Tibial artery (tissue), 4 donors: Measurements from ENCODE around the gene AP5S1.
"Not testable (repeated sequence)": the region's sequence is repeated elsewhere in the genome, so short reads cannot be mapped to it uniquely, and the experiment has no call there.

ENCODE experiments used
- DNase-seq, 2 donors: peaks; one replicate each; pipeline ENCODE4 v3.0.0-alpha.2; 2019
- H3K27ac ChIP-seq, 2 donors: fragments of 200-600 bp; sonication (generic) in 1 of 2; 1 replicate in 1 of 2; 2 replicates in 1 of 2; pipeline ENCODE4 v1.5.1; 2018 to 2019; ENCODE audit warnings: mild to moderate bottlenecking in 1 of 2
- H3K27me3 ChIP-seq, 2 donors: fragments of 200-600 bp; sonication (generic) in 1 of 2; one replicate each; pipeline versions ENCODE4 v1.5.1 to v1.6.0; 2016 to 2019
- H3K36me3 ChIP-seq, 3 donors: fragments of 200-600 bp; sonication (generic) in 2 of 3; one replicate each; pipeline ENCODE4 v1.5.1; 2016 to 2019; ENCODE audit warnings: mild to moderate bottlenecking in 2 of 3
- H3K4me1 ChIP-seq, 4 donors: fragments of 200-600 bp; sonication (generic) in 2 of 4; 1 replicate in 3 of 4; 2 replicates in 1 of 4; pipeline ENCODE4 v1.5.1; 2016 to 2019
- H3K4me3 ChIP-seq, 2 donors: fragments of 200-600 bp; sonication (generic) in 1 of 2; 1 replicate in 1 of 2; 2 replicates in 1 of 2; pipeline ENCODE4 v1.5.1; 2018 to 2019; ENCODE audit warnings: mild to moderate bottlenecking in 2 of 2
- H3K9me3 ChIP-seq, 3 donors: fragments of 200-600 bp; sonication (generic) in 1 of 3; one replicate each; pipeline ENCODE4 v1.5.1; 2016 to 2019
- CTCF ChIP-seq, 2 experiments: fragments of 200-600 bp in 1 of 2; fragments of 450-650 bp in 1 of 2; IDR thresholded peaks; one replicate each; pipeline ENCODE4 v1.5.1; 2017 to 2019; ENCODE audit warnings: antibody characterized with exemption in 2 of 2, mild to moderate bottlenecking in 1 of 2, moderate library complexity in 1 of 2
- intact Hi-C: fragments of 100-400 bp; cut with DNase I; formaldehyde crosslinking; loops from one replicate; pipeline ENCODE4 v1.15.0; 2023; ENCODE audit warnings: low total_unique reads

AP5S1 gene

DNA sequence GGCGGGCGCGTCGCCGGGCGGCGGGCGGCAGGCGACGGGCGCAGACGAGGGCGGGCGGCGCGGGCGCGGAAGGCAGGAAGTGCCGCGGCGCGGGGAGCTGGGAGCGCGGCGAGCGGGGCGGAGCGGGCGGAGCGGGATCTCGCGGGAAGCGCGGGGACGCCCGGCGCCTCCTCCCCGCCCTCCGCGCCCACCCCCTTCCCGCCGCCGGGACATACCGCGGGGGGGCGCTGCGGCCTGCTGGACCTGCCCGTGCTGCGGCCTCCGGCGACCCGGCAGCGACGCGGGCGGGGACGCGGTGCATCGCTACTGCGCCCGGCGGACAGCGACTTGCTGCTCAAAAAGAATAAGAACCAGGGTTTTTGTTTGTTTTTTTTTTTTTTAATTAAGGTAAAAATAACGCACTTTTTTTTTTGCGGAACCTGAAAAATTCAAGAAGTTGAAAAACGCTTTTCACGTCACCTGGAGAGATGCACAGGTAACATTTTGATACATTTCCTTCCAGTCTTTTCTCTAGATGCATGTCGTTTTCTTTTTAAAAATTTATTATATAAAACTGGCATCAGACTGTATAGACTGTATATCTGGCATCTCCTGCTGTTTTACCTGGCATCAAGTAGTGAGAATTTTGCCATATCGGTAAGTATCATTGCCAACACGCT lies 33.6 kb upstream of the AP5S1 start, which contains the start of gene CENPB:
Gene CENPB (minus strand): TSS at position 76 of the 659 bp plus-strand sequence. CDS start 257 bp downstream, outside the sequence.
- peak; percentile 73 to 80 for TF ChIP-seq CTCF (IDR thresholded peaks at IDR 0.05)
- Histone ChIP-seq H3K36me3 (peaks cover 0 to 7% (median 6%) of the 10 kb centered on the region in 3 donors), H3K4me3 (peak within 1 kb of the TSS; percentile 56 to 85), H3K9me3 (no peaks in the 10 kb centered on the region), H3K27ac (peak within 1 kb of the TSS; percentile 82 to 85), H3K27me3 (no peaks in the 10 kb centered on the region), H3K4me1 (peaks cover 0 to 38% (median 35%) of the 10 kb centered on the region in 4 donors)
- intact Hi-C loops, result loop anchor here (2.0 to 10.0 kb wide), 3 partner anchors 34 to 301 kb away; partner anchors contain the start of gene AP5S1
- DNase-seq, result peak; percentile 87 to 94

- H3K27ac ChIP-seq, result peak overlapping the region in 1 of 2 donors; percentile 53
- peaks cover 0 to 38% (median 33%) of the 10 kb centered on the region in 4 donors for H3K4me1 ChIP-seq
- intact Hi-C loops, result loop anchor here (2.0 to 10.0 kb wide), 3 partner anchors 33 to 300 kb away; partner anchors contain the start of gene AP5S1
- peak overlapping the region; percentile 19 to 56 for H3K4me3 ChIP-seq
- H3K36me3 ChIP-seq, result peaks cover 0 to 7% (median 6%) of the 10 kb centered on the region in 3 donors
- no peak for TF ChIP-seq CTCF (IDR thresholded peaks at IDR 0.05)
- no peaks in the 10 kb centered on the region for H3K27me3 ChIP-seq
- no peaks in the 10 kb centered on the region for H3K9me3 ChIP-seq
- no peak for DNase-seq
Measured at GRCh38 chr20:3787324-3788014, 32.9 kb upstream of the AP5S1 start.

GRCh38 chr20:3788685-3789155 lies 31.6 kb upstream of the AP5S1 start:
- no peak for DNase-seq
- Histone ChIP-seq H3K4me3 (no peak overlapping the region), H3K36me3 (peaks cover 0 to 7% (median 6%) of the 10 kb centered on the region in 3 donors), H3K27ac (no peak overlapping the region), H3K4me1 (peaks cover 0 to 29% (median 25%) of the 10 kb centered on the region in 4 donors), H3K9me3 (no peaks in the 10 kb centered on the region), H3K27me3 (no peaks in the 10 kb centered on the region)
- TF ChIP-seq CTCF (IDR thresholded peaks at IDR 0.05), result no peak
- intact Hi-C loops, result loop anchor here (5.0 to 10.0 kb wide), 2 partner anchors 66 to 299 kb away; no protein-coding TSS in a partner anchor

- not testable (repeated sequence) for H3K36me3 ChIP-seq, H3K4me3 ChIP-seq, H3K27ac ChIP-seq, DNase-seq, H3K27me3 ChIP-seq, H3K9me3 ChIP-seq
- intact Hi-C loops, result loop anchor here (5.0 to 10.0 kb wide), 2 partner anchors 66 to 298 kb away; no protein-coding TSS in a partner anchor
- peaks cover 0 to 24% (median 20%) of the 10 kb centered on the region in 4 donors for H3K4me1 ChIP-seq
Measured at GRCh38 chr20:3789201-3789600, 31.1 kb upstream of the AP5S1 start.

DNA sequence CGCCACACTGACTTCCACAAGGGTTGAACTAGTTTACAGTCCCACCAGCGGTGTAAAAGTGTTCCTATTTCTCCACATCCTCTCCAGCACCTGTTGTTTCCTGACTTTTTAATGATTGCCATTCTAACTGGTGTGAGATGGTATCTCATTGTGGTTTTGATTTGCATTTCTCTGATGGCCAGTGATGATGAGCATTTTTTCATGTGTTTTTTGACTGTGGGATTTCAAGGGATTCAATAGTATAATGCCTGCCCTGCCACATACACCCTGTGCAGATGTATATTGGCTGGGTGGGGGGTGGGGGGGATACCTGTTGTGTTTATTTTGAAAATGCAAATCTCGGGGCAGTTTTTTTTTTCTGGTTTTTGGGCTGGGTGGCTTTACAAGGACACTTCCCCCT lies 26.2 kb upstream of the AP5S1 start:
- H3K27ac ChIP-seq, H3K9me3 ChIP-seq, DNase-seq, H3K4me3 ChIP-seq, H3K27me3 ChIP-seq, intact Hi-C loops: not testable (repeated sequence)
- peaks cover 5 to 16% (median 9%) of the 10 kb centered on the region in 3 donors for H3K36me3 ChIP-seq
- peaks cover 0 to 36% (median 23%) of the 10 kb centered on the region in 4 donors for H3K4me1 ChIP-seq

GRCh38 chr20:3794701-3795420 lies 25.5 kb upstream of the AP5S1 start:
- peak overlapping the region; percentile 66 to 69 for H3K4me3 ChIP-seq
- H3K4me1 ChIP-seq, result peaks cover 0 to 38% (median 26%) of the 10 kb centered on the region in 4 donors
- no peak for DNase-seq
- no peaks in the 10 kb centered on the region for H3K9me3 ChIP-seq
- intact Hi-C loops, result no loop called here
- TF ChIP-seq CTCF (IDR thresholded peaks at IDR 0.05), result no peak
- H3K27ac ChIP-seq, result peak overlapping the region; percentile 93 to 97
- H3K36me3 ChIP-seq, result peaks cover 8 to 18% (median 9%) of the 10 kb centered on the region in 3 donors
- H3K27me3 ChIP-seq, result no peaks in the 10 kb centered on the region
